Measurements from ENCODE around the gene POMT1. TPM values are rescaled to one million over a fixed set of nuclear protein-coding genes. Genes with fewer than 3 reads are reported as not detected.

POMT1 gene
- total RNA-seq, 1 experiment from 2014 or later = 15.8 TPM

DNA sequence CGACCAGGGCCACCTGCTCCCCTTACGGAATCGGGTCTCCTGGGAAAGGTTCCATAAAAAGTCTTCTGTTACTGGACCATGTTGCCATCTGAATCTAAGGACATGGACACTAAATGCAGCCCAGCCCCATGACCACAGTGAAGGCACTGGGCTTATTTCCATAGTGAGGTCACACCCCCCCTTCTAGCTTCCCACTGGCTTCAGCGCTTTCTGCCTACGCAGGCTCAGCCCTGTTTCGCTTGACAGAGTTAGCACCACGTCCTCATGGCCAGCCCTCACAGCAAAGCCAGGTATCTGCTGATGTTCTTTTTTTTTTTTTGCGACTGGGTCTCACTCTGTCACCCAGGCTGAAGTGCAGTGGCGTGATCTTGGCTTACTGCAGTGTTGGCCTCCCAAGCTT, 14.2 kb downstream of the POMT1 start:
- no peak overlapping the region for H3K4me3 Mint-ChIP-seq (ENCODE audit: low read depth, unreplicated experiment)
- H3K4me1 Mint-ChIP-seq (ENCODE audit: low read depth, unreplicated experiment) = no peaks in the 10 kb centered on the region
- peaks cover 11% of the 10 kb centered on the region for H3K36me3 Mint-ChIP-seq (ENCODE audit: insufficient read depth, unreplicated experiment)
- CTCF ChIA-PET = no interaction called here
- no TSS peak for BruUV-seq (replicated peaks)
- TF ChIP-seq, protein P1, sequence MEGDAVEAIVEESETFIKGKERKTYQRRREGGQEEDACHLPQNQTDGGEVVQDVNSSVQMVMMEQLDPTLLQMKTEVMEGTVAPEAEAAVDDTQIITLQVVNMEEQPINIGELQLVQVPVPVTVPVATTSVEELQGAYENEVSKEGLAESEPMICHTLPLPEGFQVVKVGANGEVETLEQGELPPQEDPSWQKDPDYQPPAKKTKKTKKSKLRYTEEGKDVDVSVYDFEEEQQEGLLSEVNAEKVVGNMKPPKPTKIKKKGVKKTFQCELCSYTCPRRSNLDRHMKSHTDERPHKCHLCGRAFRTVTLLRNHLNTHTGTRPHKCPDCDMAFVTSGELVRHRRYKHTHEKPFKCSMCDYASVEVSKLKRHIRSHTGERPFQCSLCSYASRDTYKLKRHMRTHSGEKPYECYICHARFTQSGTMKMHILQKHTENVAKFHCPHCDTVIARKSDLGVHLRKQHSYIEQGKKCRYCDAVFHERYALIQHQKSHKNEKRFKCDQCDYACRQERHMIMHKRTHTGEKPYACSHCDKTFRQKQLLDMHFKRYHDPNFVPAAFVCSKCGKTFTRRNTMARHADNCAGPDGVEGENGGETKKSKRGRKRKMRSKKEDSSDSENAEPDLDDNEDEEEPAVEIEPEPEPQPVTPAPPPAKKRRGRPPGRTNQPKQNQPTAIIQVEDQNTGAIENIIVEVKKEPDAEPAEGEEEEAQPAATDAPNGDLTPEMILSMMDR (IDR thresholded peaks at IDR 0.05; ENCODE audit: unreplicated experiment) = no peak
- H3K9me3 Mint-ChIP-seq (ENCODE audit: low read depth, unreplicated experiment) = no peaks in the 10 kb centered on the region
- no peak overlapping the region for H3K27ac Mint-ChIP-seq (ENCODE audit: unreplicated experiment)
- H3K27me3 Mint-ChIP-seq (ENCODE audit: unreplicated experiment) = no peaks in the 10 kb centered on the region
- intact Hi-C loops (cut with micrococcal nuclease; ENCODE audit: unreplicated experiment) = no loop called here
- no peak for DNase-seq

DNA sequence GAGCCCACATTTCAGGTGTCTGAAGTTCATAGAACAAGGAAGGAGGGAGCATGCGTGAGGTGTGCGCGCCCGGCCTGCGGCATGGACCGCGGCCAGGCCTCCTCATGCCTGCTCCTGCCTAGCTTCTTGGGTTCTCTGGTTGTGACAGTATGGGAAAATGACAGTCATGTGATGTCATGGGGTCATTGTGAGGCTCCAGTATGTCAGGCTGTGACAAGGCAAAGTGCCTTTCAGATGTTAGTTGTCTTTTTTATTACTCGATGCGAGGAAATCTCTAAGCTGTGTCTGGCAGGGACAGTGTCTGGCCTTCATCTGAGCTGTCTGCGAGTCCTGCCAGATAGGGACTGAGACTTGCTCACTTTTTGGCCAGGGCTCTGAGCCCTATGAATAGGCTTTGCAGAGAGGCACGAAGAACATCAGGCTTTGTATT, 15.1 kb downstream of the POMT1 start:
- CTCF ChIA-PET = interaction anchor here (0.5 kb wide), 1 partner anchor 250 kb away, joined by 3 read pairs; no protein-coding TSS in a partner anchor
- BruUV-seq (replicated peaks) = no TSS peak
- intact Hi-C loops (cut with micrococcal nuclease; ENCODE audit: unreplicated experiment) = no loop called here
- H3K27me3 Mint-ChIP-seq (ENCODE audit: unreplicated experiment) = no peaks in the 10 kb centered on the region
- H3K36me3 Mint-ChIP-seq (ENCODE audit: insufficient read depth, unreplicated experiment) = peaks cover 15% of the 10 kb centered on the region
- no peak for DNase-seq
- no peak overlapping the region for H3K27ac Mint-ChIP-seq (ENCODE audit: unreplicated experiment)
- H3K9me3 Mint-ChIP-seq (ENCODE audit: low read depth, unreplicated experiment) = no peaks in the 10 kb centered on the region
- no peak overlapping the region for H3K4me3 Mint-ChIP-seq (ENCODE audit: low read depth, unreplicated experiment)
- TF ChIP-seq, protein P1 (IDR thresholded peaks at IDR 0.05; ENCODE audit: unreplicated experiment) = no peak
- H3K4me1 Mint-ChIP-seq (ENCODE audit: low read depth, unreplicated experiment) = no peaks in the 10 kb centered on the region

DNA sequence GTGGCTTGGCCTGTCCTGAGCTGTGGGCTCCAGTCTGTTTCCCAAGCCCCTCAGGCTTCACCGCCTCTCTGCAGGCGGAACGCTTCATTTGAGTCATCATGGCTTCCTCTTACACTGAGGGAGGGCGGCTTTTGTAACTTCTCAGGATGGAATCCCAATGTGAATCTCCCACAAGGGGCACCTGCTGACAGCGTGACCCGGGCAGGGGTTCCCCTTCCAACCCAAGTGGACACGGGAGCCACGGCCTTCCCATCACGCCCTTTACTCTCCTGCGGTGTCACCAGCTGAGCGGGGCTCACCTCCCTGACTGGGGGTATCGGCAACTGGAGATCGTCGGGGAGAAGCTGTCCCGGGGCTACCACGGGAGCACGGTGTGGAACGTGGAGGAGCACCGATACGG, 15.8 kb downstream of the POMT1 start:
- H3K9me3 Mint-ChIP-seq (ENCODE audit: low read depth, unreplicated experiment) = no peaks in the 10 kb centered on the region
- no peaks in the 10 kb centered on the region for H3K27me3 Mint-ChIP-seq (ENCODE audit: unreplicated experiment)
- H3K27ac Mint-ChIP-seq (ENCODE audit: unreplicated experiment) = no peak overlapping the region
- no peak for DNase-seq
- H3K4me3 Mint-ChIP-seq (ENCODE audit: low read depth, unreplicated experiment) = no peak overlapping the region
- H3K36me3 Mint-ChIP-seq (ENCODE audit: insufficient read depth, unreplicated experiment) = peaks cover 21% of the 10 kb centered on the region
- TF ChIP-seq, protein P1 (IDR thresholded peaks at IDR 0.05; ENCODE audit: unreplicated experiment) = no peak
- intact Hi-C loops (cut with micrococcal nuclease; ENCODE audit: unreplicated experiment) = no loop called here
- CTCF ChIA-PET = no interaction called here
- no TSS peak for BruUV-seq (replicated peaks)
- H3K4me1 Mint-ChIP-seq (ENCODE audit: low read depth, unreplicated experiment) = no peaks in the 10 kb centered on the region

- Mint-ChIP-seq H3K4me3 (ENCODE audit: low read depth, unreplicated experiment) (no peak overlapping the region), H3K9me3 (ENCODE audit: low read depth, unreplicated experiment) (no peaks in the 10 kb centered on the region), H3K36me3 (ENCODE audit: insufficient read depth, unreplicated experiment) (peaks cover 21% of the 10 kb centered on the region), H3K4me1 (ENCODE audit: low read depth, unreplicated experiment) (no peaks in the 10 kb centered on the region), H3K27me3 (ENCODE audit: unreplicated experiment) (no peaks in the 10 kb centered on the region), H3K27ac (ENCODE audit: unreplicated experiment) (no peak overlapping the region)
- TF ChIP-seq, protein P1 (IDR thresholded peaks at IDR 0.05; ENCODE audit: unreplicated experiment) = no peak
- intact Hi-C loops (cut with micrococcal nuclease; ENCODE audit: unreplicated experiment) = no loop called here
- no peak for DNase-seq
- CTCF ChIA-PET = no interaction called here
- BruUV-seq (replicated peaks) = no TSS peak
Measured at GRCh38 chr9:131520503-131520902, 17.8 kb downstream of the POMT1 start.
